H9 (cell line): ENCODE data around the gene FATE1. TPM values are rescaled to one million over a fixed set of nuclear protein-coding genes. Genes with fewer than 3 reads are reported as not detected.

Experiments used
- DNase-seq: peaks from one replicate; pipeline ENCODE4 v3.0.0-alpha.2; 2017
- H2AFZ ChIP-seq: one replicate; pipeline ENCODE4 v1.6.1; 2013; ENCODE audit warnings: mild to moderate bottlenecking, low read length, control low read depth, moderate library complexity
- H2AK5ac ChIP-seq: 2 replicates; pipeline ENCODE4 v1.6.1; 2013; ENCODE audit warnings: low read length, control low read depth, mixed read lengths; ENCODE audit not compliant: insufficient read length
- H2BK120ac ChIP-seq: one replicate; pipeline ENCODE4 v1.6.1; 2013; ENCODE audit warnings: low read depth, mild to moderate bottlenecking, low read length, control low read depth, inconsistent platforms; ENCODE audit not compliant: poor library complexity, severe bottlenecking
- H2BK12ac ChIP-seq: 2 replicates; pipeline ENCODE4 v1.6.1; 2013; ENCODE audit warnings: low read length, control low read depth, mixed read lengths, low read depth; ENCODE audit not compliant: insufficient read length
- H2BK15ac ChIP-seq: 2 replicates; pipeline ENCODE4 v1.6.1; 2013; ENCODE audit warnings: low read depth, low read length, control low read depth
- H2BK20ac ChIP-seq: one replicate; pipeline ENCODE4 v1.6.1; 2013; ENCODE audit warnings: low read depth, mild to moderate bottlenecking, low read length, control low read depth, inconsistent platforms; ENCODE audit not compliant: poor library complexity, severe bottlenecking
- H2BK5ac ChIP-seq: 2 replicates; pipeline ENCODE4 v1.6.1; 2013; ENCODE audit warnings: low read length, control low read depth, mixed read lengths; ENCODE audit not compliant: insufficient read length
- H3K14ac ChIP-seq: 2 replicates; pipeline ENCODE4 v1.6.1; 2013; ENCODE audit warnings: low read length, control low read depth; ENCODE audit not compliant: insufficient read depth
- H3K18ac ChIP-seq: 2 replicates; pipeline ENCODE4 v1.6.1; 2013; ENCODE audit warnings: low read depth, mild to moderate bottlenecking, mixed read lengths, low read length, control low read depth; ENCODE audit not compliant: insufficient read length
- H3K23ac ChIP-seq: 2 replicates; pipeline ENCODE4 v1.6.1; 2013; ENCODE audit warnings: low read length, control low read depth, mixed read lengths, low read depth; ENCODE audit not compliant: insufficient read length
- H3K23me2 ChIP-seq: 2 replicates; pipeline ENCODE4 v1.6.1; 2013; ENCODE audit warnings: low read depth, mild to moderate bottlenecking, mixed read lengths, low read length, control low read depth; ENCODE audit not compliant: insufficient read length, poor library complexity, severe bottlenecking
- H3K27ac ChIP-seq: 2 replicates; pipeline ENCODE4 v1.5.1; 2013; ENCODE audit warnings: low read length, control low read depth, mixed read lengths, low read depth; ENCODE audit not compliant: insufficient read length
- H3K27me3 ChIP-seq: 2 replicates; pipeline ENCODE4 v1.6.1; 2013; ENCODE audit warnings: low read length, control low read depth, inconsistent platforms; ENCODE audit not compliant: insufficient read depth
- H3K4ac ChIP-seq: 2 replicates; pipeline ENCODE4 v1.6.1; 2013; ENCODE audit warnings: low read depth, mild to moderate bottlenecking, control low read depth, inconsistent platforms, low read length, moderate library complexity
- H3K4me1 ChIP-seq: 2 replicates; pipeline ENCODE4 v1.6.1; 2013; ENCODE audit warnings: low read length, control low read depth, inconsistent platforms; ENCODE audit not compliant: insufficient read depth
- H3K4me2 ChIP-seq: 2 replicates; pipeline ENCODE4 v1.6.1; 2013; ENCODE audit warnings: low read length, control low read depth, mixed read lengths; ENCODE audit not compliant: insufficient read length, insufficient read depth
- H3K56ac ChIP-seq: 2 replicates; pipeline ENCODE4 v1.6.1; 2013; ENCODE audit warnings: low read depth, mild to moderate bottlenecking, mixed read lengths, low read length, control low read depth; ENCODE audit not compliant: insufficient read length
- H3K79me1 ChIP-seq: 2 replicates; pipeline ENCODE4 v1.6.1; 2013; ENCODE audit warnings: low read depth, mild to moderate bottlenecking, moderate library complexity, low read length, control low read depth, inconsistent platforms; ENCODE audit not compliant: insufficient read depth, poor library complexity, severe bottlenecking
- H3K79me2 ChIP-seq: 2 replicates; pipeline ENCODE4 v1.6.1; 2013; ENCODE audit warnings: low read length, control low read depth, inconsistent platforms; ENCODE audit not compliant: insufficient read depth
- H3K9ac ChIP-seq: 2 replicates; pipeline ENCODE4 v1.6.1; 2013; ENCODE audit warnings: low read length, control low read depth, mixed read lengths; ENCODE audit not compliant: insufficient read length; ENCODE audit errors: extremely low read depth
- H3K9me3 ChIP-seq: one replicate; pipeline ENCODE4 v1.6.1; 2013; ENCODE audit warnings: low read depth, low read length, inconsistent platforms; ENCODE audit not compliant: control insufficient read depth
- H3T11ph ChIP-seq: one replicate; pipeline ENCODE4 v1.6.1; 2013; ENCODE audit warnings: mild to moderate bottlenecking, low read length, control low read depth, inconsistent platforms
- H4K20me1 ChIP-seq: one replicate; pipeline ENCODE4 v1.6.1; 2013; ENCODE audit not compliant: control insufficient read depth, insufficient read length, insufficient read depth
- H4K5ac ChIP-seq: 2 replicates; pipeline ENCODE4 v1.6.1; 2013; ENCODE audit warnings: low read depth, mild to moderate bottlenecking, mixed read lengths, low read length, control low read depth; ENCODE audit not compliant: insufficient read length
- H4K8ac ChIP-seq: replicated peaks from 2 replicates; pipeline ENCODE4 v1.6.1; 2013; ENCODE audit warnings: low read length, control low read depth, mixed read lengths, low read depth; ENCODE audit not compliant: insufficient read length
- H4K91ac ChIP-seq: 2 replicates; pipeline ENCODE4 v1.6.1; 2013; ENCODE audit warnings: low read depth, mild to moderate bottlenecking, moderate library complexity, mixed read lengths, low read length, control low read depth; ENCODE audit not compliant: insufficient read length
- H3K27ac Mint-ChIP-seq, 3 experiments: 2 replicates in 2 of 3; 3 replicates in 1 of 3; pipeline ENCODE4 v1.8.0; 2020 to 2021; ENCODE audit warnings: mixed read lengths in 3 of 3, mild to moderate bottlenecking in 1 of 3, moderate library complexity in 1 of 3
- H3K27me3 Mint-ChIP-seq: 2 replicates; pipeline ENCODE4 v1.8.0; 2021; ENCODE audit warnings: low read depth, mild to moderate bottlenecking, moderate library complexity, mixed read lengths
- H3K36me3 Mint-ChIP-seq, 3 experiments: 2 replicates in 2 of 3; 3 replicates in 1 of 3; pipeline ENCODE4 v1.8.0; 2020 to 2021; ENCODE audit warnings: low read depth in 3 of 3, mixed read lengths in 3 of 3; ENCODE audit not compliant: insufficient read depth in 1 of 3
- H3K4me1 Mint-ChIP-seq, 2 experiments: 2 replicates each; pipeline ENCODE4 v1.8.0; 2020; ENCODE audit warnings: mixed read lengths in 2 of 2
- H3K4me3 Mint-ChIP-seq, 2 experiments: 2 replicates in 1 of 2; 3 replicates in 1 of 2; pipeline ENCODE4 v1.8.0; 2020 to 2021; ENCODE audit warnings: mild to moderate bottlenecking in 2 of 2, mixed read lengths in 2 of 2, moderate library complexity in 1 of 2
- H3K9me3 Mint-ChIP-seq, 2 experiments: 2 replicates in 1 of 2; 3 replicates in 1 of 2; pipeline ENCODE4 v1.8.0; 2020; ENCODE audit warnings: mild to moderate bottlenecking in 2 of 2, mixed read lengths in 2 of 2, moderate library complexity in 1 of 2
- CTCF ChIP-seq: fragments of 200-600 bp; sonication (generic); conservative IDR thresholded peaks from 3 replicates; pipeline ENCODE4 v1.8.0; 2021; ENCODE audit warnings: antibody characterized with exemption, mild to moderate bottlenecking
- total RNA-seq: library from RNA; stranded (reverse); gene quantifications from 2 replicates; pipeline ENCODE4 v1.2.1, GENCODE V29; 2021

The FATE1 gene
- total RNA-seq, 1 experiment from 2014 or later = not detected

- H3T11ph ChIP-seq = no peak overlapping the region
- TF ChIP-seq CTCF = no peak
These were observed 27.1 kb upstream of the FATE1 start for GRCh38 chrX:151688695-151689094.

More at GRCh38 chrX:151688695-151689094, 27.1 kb upstream of the FATE1 start:
- Histone ChIP-seq H2BK15ac (no peak overlapping the region), H3K4ac (no peak overlapping the region), H3K23ac (no peak overlapping the region), H3K27me3 (no peaks in the 10 kb centered on the region), H4K5ac (no peak overlapping the region), H4K8ac (no peak overlapping the region), H3K79me1 (no peaks in the 10 kb centered on the region), H3K4me2 (no peak overlapping the region), H3K23me2 (no peaks in the 10 kb centered on the region), H3K4me1 (no peaks in the 10 kb centered on the region), H3K14ac (no peak overlapping the region), H2AFZ (no peak overlapping the region), H3K9ac (no peak overlapping the region), H2BK20ac (no peak overlapping the region), H3K56ac (no peak overlapping the region), H3K18ac (no peak overlapping the region), H3K27ac (no peak overlapping the region), H2BK5ac (no peak overlapping the region), H4K20me1 (no peaks in the 10 kb centered on the region), H3K9me3 (peaks cover 47% of the 10 kb centered on the region), H3K79me2 (no peaks in the 10 kb centered on the region), H2AK5ac (no peak overlapping the region), H2BK12ac (no peak overlapping the region), H2BK120ac (no peak overlapping the region), H4K91ac (no peak overlapping the region)
- Mint-ChIP-seq H3K27ac (no peak overlapping the region), H3K36me3 (peaks cover 0 to 4% (median 2%) of the 10 kb centered on the region in 3 experiments; a peak in 2 of 7 replicates), H3K4me3 (no peak overlapping the region), H3K4me1 (no peaks in the 10 kb centered on the region), H3K27me3 (peaks cover 11% of the 10 kb centered on the region), H3K9me3 (peaks cover 27 to 35% of the 10 kb centered on the region in 2 experiments)
- DNase-seq = no peak
